DMS53 treated with DMSO at 0.1 percent for 48 hours (cell line): ENCODE measurements around the gene AATK.

Experiments
- DNase-seq: peaks from one replicate; lab custom pipeline; 2025; ENCODE audit not compliant: unreplicated experiment; lab: John Stamatoyannopoulos, UW

Gene AATK

GRCh38 chr17:81130385-81131361, 35.3 kb downstream of the AATK start:
- no peak for DNase-seq

- no peak for DNase-seq
Measured at GRCh38 chr17:81129711-81130367, 36.2 kb downstream of the AATK start.

- no peak for DNase-seq
Measured at GRCh38 chr17:81129289-81129688, 36.7 kb downstream of the AATK start.

GRCh38 chr17:81128774-81129173, 37.2 kb downstream of the AATK start:
- no peak for DNase-seq

- DNase-seq = no peak
Measured at GRCh38 chr17:81128338-81128737, 37.7 kb downstream of the AATK start.

- DNase-seq = no peak
Measured at GRCh38 chr17:81127526-81128177, 38.4 kb downstream of the AATK start.

GRCh38 chr17:81127133-81127455, 38.9 kb downstream of the AATK start:
- DNase-seq = no peak

- DNase-seq = no peak
Measured at GRCh38 chr17:81126281-81127132, 39.5 kb downstream of the AATK start.

- peak; percentile 58 for DNase-seq
Measured at GRCh38 chr17:81125573-81126081, 40.4 kb downstream of the AATK start.

GRCh38 chr17:81124377-81124776, 41.6 kb downstream of the AATK start:
- no peak for DNase-seq

GRCh38 chr17:81123052-81124048, 42.7 kb downstream of the AATK start:
- DNase-seq = no peak

GRCh38 chr17:81121841-81122733, 43.9 kb downstream of the AATK start:
- DNase-seq = no peak

GRCh38 chr17:81120695-81121621, 45.1 kb downstream of the AATK start:
- no peak for DNase-seq

GRCh38 chr17:81120149-81120484, 45.9 kb downstream of the AATK start:
- no peak for DNase-seq

- DNase-seq = no peak
Measured at GRCh38 chr17:81119223-81120148, 46.5 kb downstream of the AATK start.
